A549 treated with dexamethasone at 1 μM for 4 hours (cell line): Measurements from ENCODE around the gene ANP32D. TPM values are rescaled to one million over a fixed set of nuclear protein-coding genes. Genes with fewer than 3 reads are reported as not detected.

Source experiments
- total RNA-seq: library from RNA; stranded (reverse); fragments of 200-300 nt; extraction: Qiagen RNA extraction; gene quantifications from 5 replicates; pipeline ENCODE4 v1.2.3, GENCODE V29; 2022

The ANP32D gene
- not detected in 5 replicates for total RNA-seq

GRCh38 chr12:48472259-48472658, at the start of gene ANP32D:
ANP32D (plus strand) TSS chr12:48472559; CDS start chr12:48472665, 106 bp downstream.

GRCh38 chr12:48482198-48482597, 9.8 kb downstream of the ANP32D start, which contains the start of gene C12orf54:
C12orf54 (plus strand) TSS chr12:48482498; CDS start chr12:48483297, 799 bp downstream.

Other genes with a start within 250 kb of the ANP32D start
- gene ZNF641, start 121.6 kb upstream of the ANP32D start, total RNA-seq: 4.5 to 6.1 TPM (median 5.7 TPM) in 5 replicates
- gene C12orf54, start 9.9 kb downstream of the ANP32D start, total RNA-seq: not detected in 5 replicates
- gene OR8S1, start 53.1 kb downstream of the ANP32D start, total RNA-seq: not detected in 5 replicates
- not detected in 5 replicates for gene LALBA, start 97.5 kb downstream of the ANP32D start, total RNA-seq
- gene KANSL2, start 209.7 kb downstream of the ANP32D start, total RNA-seq: 37.6 to 40.9 TPM (median 39.0 TPM) in 5 replicates
- gene CCNT1, start 244.1 kb downstream of the ANP32D start, total RNA-seq: 11.3 to 19.2 TPM (median 15.0 TPM) in 5 replicates